Embryonic facial prominence (tissue), 1 donor: ENCODE measurements around the gene TPO.
"Not testable (repeated sequence)": the region's sequence is repeated elsewhere in the genome, so short reads cannot be mapped to it uniquely, and the experiment has no call there.

Source experiments
- DNase-seq: peaks from one replicate; pipeline ENCODE4 v3.0.0-alpha.2; 2016; ENCODE audit errors: extremely low spot score

The TPO gene

DNA sequence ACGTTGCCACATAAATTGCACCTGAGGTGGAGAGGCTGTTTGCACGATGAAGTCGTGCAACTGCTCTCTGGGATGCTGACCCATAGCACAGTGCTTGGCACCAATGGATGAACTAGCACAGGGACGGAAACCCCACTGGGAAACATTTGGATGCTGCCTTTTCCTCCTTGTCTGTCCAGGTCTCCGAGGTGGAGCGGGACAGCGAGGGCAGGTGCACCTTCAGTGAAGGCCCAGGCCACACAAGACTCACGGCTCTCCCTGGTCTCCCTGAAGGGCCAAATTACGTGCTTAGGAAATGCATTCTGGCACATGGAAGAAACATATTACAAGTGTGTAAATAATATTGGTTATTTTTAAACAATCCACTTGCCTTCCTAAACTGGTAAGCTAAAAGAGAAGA lies 70.3 kb downstream of the TPO start:
- no peak for DNase-seq

DNA sequence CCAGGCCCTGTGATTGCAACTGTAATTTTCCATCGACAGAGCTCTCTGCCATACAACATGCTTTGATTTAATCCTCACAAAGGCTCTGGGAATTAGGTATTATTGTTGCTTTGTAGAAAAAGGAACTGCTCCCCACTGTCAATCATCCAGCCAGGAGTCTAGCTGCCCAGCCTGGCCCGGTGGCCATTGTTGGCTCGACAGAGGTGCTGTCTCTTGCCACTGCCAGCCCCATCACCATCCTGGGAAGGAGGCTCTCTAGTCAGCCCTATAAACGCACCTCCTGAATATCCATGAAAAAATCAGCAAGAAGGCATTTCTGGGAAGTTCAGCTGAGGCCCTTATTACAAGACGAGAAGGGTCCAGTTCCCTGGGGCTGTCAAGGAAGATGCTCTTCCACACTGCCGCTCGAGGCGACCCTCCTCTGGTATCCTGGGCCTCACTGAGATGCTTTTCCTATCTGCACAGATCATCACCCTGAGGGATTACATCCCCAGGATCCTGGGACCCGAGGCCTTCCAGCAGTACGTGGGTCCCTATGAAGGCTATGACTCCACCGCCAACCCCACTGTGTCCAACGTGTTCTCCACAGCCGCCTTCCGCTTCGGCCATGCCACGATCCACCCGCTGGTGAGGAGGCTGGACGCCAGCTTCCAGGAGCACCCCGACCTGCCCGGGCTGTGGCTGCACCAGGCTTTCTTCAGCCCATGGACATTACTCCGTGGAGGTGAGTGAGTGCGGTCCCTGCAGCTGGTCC lies 71.0 kb downstream of the TPO start:
- DNase-seq = no peak

DNA sequence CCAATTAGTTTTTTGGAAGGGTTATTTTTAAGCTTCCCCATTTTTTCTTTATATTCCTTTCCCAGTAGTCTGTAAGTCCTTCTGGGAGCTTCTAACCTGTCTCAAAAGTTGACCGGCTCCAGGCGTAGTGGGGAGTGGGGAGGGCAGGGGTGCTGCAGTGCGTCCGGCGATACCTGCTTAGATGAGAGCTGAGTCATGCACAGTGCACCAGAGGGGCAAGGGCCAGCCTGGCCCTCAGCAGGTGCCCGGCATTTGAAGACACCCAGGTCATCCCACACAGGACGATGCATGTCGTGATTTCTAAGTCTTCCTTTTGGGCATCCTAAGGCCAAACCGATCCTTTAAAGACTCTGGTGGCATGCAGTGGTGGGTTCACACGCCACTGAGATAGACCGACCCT lies 73.4 kb downstream of the TPO start:
- no peak for DNase-seq

DNA sequence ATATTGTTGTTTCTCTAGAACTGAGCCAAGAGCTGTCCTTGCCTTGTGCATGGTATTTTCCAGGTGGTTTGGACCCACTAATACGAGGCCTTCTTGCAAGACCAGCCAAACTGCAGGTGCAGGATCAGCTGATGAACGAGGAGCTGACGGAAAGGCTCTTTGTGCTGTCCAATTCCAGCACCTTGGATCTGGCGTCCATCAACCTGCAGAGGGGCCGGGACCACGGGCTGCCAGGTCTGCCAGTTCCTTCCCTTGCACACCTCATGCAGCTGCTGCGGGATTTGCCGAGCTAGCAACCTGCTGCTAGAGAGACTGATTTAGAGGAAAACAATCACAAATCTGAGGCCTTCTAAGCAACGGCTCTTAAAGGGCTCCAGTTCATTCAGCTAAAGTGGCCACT lies 74.5 kb downstream of the TPO start:
- DNase-seq = no peak

DNA sequence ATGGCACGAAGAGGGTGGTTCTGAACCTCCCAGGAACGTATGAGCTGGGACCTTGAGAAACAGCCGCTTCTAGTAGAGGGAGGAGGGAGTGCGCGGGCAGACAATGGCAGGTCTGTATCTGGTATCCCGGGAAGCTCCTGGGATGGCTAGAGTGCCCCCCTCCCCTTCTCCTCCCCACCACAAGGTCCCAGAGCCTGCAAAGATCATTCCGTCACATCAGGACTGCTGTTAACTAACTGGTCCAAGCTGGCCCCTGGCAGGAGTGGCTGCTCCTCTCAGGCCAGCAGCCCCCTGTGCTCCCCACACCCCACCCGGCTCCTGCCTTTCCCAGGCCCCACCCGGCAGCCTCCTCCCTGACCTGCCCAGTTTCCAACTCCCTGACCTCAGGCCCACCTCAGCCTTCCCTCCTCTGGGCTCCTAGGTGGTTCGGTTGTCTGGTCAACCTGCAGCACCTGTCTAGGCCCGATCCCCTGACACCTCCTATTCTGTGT lies 75.0 kb downstream of the TPO start:
- no peak for DNase-seq

DNA sequence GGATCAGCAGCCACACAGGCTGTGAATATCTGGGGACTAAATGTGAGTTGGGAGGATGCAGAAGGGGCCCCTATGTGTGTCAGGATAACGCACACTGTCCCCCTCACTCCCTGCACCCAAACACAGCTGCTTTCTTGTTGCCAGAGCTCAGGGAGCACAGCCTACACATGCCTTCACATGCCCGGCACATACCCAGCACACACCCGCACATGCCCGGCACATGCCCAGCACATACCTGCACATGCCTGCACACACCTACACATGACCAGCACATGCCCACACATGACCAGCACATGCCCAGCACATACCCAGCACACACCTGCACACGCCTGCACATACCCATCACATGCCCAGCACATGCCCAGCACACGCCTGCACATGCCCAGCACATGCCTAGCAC lies 75.6 kb downstream of the TPO start:
- DNase-seq = no peak

DNA sequence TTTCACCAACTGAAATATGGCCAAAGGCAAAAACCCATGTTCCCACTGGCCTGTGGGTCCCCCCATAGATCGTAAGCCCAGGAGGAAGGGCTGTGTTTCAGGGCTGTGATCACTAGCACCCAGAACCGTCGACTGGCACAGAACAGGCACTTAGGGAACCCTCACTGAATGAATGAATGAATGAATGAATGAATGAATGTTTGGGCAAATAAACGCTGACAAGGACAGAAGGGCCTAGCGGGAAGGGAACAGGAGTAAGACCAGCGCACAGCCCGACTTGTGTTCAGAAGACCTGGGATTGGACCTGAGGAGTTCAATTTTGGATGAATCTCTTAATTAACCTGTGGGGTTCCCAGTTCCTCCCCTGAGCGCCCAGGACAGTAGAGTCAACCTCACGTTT lies 76.2 kb downstream of the TPO start:
- DNase-seq = no peak

DNA sequence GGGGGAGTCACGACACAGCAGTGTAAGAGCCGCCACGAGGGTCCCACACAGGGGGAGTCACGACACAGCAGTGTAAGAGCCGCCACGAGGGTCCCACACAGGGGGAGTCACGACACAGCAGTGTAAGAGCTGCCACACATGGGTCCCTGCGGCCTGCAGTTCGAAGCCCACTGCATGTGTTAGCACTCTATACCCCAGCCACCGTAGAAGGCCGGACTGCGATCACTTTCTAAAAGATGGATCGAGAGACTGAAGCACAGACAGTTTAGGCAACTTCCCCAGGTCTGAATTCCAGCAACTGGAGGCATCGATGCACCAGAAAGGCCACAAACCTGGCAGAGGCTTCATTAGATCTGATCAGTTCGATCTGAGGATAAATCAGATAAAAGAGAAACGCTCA lies 77.1 kb downstream of the TPO start:
- not testable (repeated sequence) for DNase-seq

DNA sequence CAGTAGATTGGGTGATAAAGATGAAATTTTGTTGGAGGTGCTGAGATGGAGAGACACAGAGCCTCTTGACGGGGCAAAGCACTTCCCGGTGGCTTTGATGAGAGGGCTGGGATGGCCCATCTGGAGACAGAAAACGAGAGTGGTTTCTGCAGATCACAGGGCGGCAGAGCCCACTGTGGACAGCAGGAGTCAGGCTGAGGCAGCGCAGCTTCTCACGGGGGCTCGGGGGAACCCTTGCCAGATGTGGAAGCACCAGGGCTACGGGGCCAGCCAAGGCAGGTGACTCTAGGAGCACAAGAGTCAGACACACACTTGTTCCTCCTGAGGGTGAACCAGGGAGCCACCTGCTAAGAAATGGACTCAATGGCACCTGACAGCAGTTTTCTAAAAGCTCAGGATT lies 78.5 kb downstream of the TPO start:
- DNase-seq = no peak

DNA sequence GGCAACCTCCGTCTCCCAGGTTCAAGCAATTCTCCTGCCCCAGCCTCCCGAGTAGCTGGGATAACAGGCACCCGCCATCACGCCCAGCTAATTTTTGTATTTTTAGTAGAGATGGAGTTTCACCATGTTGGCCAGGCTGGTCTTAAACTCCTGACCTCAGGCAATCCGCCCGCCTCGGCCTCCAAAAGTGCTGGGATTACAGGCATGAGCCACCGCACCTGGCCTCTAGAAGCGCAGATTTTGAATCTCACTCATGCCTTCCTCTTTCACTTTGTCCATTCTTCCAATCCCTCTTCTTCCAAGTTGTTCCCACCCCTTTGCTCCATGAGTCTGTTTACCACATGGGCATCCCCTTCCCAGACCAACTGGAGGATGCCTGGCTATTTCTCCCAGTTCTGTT lies 79.0 kb downstream of the TPO start:
- not testable (repeated sequence) for DNase-seq

DNA sequence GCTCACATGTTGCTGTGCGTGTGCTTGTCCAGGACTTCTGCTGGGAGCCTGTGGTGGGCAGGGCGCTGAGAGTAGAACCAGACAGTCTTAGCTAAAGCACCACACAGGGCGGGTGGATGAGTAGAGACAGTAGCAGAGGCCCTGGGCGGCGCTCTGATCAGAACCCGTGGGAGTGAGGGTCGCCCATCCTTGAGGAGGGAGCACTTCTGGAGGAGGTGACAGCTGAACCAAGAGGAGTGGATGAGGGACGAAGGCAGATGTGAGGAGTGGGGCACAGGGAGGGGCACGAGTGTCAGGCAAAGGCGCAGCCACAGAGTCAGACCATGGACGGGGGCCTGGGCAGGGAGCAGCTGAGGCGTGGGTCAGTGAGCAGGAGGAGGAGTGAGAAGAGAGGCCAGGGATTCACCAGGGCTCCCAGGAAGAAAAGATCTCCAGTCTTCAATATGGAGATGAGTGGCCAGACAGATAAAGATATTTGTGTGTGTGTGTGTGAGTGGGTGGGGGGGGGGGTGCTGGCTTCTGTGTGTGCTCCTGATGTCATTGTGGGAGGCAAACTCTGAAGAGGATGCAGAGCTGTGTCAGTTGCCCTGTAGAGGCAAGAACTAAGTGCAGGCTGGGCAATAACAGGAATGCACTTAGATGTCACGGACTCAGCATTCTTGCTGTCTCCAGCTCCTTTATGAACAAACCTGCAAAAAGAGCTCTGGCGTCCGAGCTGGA lies 79.6 kb downstream of the TPO start:
- DNase-seq = no peak

DNA sequence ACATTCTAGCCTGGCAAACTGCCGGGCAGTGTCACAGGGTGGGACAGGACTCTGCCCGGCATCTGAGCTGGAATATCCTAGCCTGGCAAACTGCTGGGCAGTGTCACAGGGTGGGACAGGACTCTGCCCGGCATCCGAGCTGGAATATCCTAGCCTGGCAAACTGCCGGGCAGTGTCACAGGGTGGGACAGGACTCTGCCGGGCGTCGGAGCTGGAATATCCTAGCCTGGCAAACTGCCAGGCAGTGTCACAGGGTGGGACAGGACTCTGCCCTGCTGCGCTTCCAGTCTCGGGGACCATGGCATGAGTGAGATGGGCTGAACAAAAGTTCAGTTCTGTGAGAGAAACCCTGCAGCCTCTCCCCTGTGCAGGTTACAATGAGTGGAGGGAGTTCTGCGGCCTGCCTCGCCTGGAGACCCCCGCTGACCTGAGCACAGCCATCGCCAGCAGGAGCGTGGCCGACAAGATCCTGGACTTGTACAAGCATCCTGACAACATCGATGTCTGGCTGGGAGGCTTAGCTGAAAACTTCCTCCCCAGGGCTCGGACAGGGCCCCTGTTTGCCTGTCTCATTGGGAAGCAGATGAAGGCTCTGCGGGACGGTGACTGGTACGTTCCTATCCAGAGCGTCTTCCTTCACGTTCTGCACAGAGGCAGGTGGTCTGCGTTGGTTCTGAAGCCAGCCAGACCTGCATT lies 80.3 kb downstream of the TPO start:
- no peak for DNase-seq

DNA sequence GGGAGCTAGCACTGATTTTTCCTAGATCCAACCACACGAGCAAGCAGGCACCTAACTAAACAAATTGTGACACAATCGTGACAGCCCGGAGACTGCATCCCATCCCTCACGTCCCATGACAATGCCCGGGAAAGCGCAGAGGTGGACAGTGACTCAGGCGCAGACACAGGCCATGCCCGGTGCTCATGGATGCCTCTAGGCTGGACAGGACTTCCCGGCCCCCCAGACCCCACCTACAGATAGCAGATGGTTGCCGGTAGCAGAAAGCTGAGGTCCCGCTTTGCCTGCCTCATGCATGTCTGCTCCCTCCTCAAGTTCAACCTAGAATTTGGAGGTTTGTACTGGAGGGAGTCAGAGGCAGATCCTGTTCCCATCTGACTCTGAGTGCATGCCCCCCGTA lies 81.0 kb downstream of the TPO start:
- no peak for DNase-seq

DNA sequence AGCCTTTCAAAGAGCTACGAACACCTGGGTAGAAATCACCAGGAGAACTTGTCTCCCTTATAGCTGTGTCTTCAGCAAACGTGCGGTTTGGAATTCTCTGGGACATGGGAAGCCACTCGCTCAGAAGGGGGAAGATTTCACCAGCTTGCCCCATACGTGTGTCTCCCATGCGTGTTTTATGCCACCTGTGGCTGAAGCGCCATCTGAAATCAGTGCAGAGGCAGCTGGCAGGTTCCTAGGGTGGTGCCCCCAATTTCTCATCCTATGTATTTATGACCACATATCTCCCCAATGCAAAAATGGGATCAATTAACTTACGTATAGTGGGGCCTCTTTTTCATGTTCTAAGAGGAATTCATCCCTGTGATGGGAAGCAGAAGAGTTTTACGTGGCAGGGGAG lies 81.6 kb downstream of the TPO start:
- no peak for DNase-seq

DNA sequence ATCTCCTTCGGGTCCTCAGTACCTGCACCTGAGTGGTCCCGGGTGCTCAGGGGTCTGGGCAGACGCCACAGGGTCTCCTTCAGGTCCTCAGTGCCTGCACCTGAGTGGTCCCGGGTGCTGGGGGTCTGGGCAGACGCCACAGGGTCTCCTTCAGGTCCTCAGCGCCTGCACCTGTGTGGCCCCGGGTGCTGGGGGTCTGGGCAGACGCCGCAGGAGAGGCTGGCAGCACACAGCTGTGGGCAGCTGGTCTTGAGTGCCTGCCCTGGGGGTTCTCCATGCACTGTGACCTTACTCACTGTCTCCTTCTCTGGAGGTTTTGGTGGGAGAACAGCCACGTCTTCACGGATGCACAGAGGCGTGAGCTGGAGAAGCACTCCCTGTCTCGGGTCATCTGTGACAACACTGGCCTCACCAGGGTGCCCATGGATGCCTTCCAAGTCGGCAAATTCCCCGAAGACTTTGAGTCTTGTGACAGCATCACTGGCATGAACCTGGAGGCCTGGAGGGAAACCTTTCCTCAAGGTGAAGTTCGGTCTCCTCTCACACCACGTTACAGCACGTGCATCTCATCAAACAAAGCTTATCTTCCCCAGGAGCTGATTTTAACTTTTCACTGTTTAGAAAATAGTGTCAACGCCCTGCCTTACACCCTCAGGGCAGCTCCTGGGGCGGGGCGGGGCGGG lies 82.6 kb downstream of the TPO start:
- no peak for DNase-seq

DNA sequence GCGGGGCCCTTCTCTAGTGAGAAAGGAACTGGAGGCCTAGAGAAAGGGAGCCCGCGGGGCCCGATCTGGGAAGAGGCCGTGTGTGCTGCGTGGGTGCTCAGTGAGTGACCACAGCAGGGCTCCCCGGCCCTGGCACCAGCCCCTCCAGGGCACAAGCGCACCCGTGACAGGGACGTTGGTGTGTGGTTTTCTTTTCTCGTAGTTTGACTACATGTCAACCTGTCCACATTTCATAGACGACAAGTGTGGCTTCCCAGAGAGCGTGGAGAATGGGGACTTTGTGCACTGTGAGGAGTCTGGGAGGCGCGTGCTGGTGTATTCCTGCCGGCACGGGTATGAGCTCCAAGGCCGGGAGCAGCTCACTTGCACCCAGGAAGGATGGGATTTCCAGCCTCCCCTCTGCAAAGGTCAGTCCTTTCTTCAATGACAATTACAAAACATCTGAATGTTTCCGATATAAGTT lies 83.1 kb downstream of the TPO start:
- DNase-seq = no peak

DNA sequence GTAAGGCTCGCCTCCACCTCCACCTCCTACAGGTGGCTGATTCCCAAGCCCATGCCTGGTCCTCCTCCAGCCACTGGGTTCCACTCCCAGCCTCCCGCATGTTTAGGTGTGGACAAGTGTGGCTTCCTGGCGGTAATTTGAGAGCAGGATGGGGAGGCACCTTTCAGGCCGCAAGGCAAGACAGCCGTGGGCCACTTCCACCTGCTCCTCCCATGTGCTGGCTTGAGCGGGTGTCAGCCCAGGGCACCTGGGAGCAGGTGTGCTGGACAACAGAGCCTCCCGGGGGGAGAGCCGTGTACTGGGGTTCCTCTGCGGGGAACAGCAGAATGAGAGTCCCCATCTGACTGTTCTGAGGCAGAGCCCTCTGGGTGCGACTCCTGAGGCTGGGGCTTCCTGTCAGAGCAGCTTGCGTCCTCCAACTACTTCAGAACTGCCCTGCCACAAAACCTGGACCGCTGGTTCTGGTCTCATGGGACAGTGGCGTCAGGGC lies 83.9 kb downstream of the TPO start:
- DNase-seq = no peak

DNA sequence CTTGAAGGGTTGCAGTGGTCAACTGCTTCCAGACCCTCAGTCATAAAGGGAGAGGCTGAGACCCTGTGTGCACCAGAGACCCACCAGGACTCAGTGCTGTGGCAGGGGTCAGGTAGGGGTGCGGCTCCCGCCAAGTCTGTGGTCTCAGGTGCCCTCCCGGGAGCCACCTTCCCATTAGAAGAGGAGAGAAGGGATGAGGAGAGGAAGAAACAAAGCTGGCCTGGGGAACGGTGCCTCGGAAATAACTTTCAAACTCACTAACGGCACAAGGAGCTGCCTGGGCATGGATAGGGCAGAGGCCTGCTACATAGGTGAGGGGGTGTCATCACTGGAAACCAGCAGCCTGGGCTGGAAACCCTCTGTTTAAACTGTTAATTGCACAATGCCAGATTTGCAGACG lies 84.9 kb downstream of the TPO start:
- DNase-seq = no peak

DNA sequence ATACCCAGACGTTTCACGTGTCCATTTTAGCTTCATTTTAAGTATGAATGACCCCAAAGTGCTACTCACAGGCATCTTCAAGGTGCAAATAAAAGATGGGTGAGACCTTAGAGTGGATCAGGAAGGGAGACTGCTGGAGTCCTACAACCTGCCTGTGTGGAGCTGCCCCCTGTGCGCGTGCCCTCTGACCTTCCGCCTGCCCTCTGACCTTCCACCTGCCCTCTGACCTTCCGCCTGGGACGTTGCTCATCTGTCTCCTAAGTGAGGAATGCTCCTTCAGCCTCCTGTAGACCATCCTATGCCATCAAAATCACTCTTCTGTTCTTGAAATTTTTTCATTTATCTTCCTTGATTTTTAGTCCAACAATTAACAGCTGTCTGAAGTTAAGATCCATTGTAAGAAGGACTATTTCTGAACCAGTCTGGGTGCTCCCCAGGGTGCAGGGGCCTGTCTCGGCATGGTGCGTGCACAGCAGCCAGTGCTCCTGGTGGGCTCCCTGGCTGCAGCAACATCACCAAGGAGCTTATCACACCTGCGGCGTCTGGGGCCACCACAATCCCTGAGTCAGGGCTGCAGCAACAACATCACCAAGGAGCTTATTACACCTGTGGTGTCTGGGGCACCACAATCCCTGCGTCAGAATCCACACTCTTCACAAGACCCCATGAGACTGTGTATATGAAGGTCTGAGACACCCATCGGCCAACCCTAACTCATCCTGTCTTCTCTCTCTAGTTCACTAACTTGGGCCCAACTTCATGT lies 86.0 kb downstream of the TPO start:
- DNase-seq = no peak

DNA sequence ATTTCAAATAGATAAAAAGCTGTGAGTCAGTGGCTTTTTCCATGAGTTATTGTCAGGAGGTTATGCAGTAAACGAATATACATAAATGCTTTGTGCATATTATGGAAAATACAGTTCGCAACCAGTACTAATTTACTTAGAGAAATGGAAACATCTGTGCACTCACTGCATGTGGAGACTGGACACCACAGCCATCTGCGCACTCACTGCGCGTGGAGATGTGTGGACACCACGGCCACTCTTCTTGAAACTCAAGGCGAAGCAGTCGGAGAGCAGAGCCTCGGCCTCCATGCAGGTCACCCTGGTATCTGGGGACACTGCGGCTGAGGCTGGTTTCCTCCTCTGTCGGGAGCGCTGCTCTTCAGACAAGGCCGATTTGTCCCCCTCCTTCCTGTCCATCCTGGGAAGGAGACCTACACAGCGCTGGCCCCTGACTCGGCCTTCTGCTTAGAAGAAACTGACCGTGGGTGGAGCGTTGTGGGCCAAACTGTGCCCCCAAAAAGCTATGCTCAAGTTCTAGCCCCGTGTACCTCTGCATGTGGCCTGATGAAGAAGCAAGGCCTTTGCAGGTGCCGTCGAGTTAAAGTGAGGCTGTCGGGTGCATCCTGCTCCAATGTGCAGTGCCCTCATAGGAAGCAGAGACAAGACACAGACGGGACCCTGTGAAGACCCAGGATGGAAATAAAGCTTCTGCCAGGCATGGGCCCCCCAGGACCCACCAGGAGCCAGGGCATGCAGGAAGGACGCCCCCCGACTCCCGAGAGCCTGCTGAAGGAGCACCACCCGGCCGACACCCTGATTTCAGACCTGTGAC lies 88.0 kb downstream of the TPO start:
- no peak for DNase-seq
